ENCODE measurements around the gene NEK1. TPM values are rescaled to one million over a fixed set of nuclear protein-coding genes. Genes with fewer than 3 reads are reported as not detected.

The NEK1 gene
- total and polyA plus RNA-seq, 2 of the 8 experiments (the other 6 are each of a cell fraction or from before 2014, with no cell fraction given) = 3.9 to 11.7 TPM

DNA sequence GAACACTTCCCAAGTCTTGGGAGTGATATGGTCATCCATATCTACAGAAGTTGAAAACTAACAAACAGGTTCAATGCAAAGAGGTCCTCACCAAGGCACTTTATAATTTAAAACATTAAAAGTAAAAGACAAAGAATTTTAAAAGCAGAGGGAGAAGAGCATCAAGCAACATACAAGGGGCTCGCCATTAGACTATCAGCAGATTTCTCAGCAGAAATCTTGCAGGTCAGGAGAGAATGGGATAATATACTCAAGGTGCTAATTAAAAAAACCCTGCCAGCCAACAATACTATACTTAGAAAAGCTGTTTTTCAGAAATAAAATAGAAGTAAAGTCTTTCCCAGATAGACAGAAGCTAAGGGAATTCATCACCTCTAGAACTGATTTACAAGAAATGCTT, 121.2 kb downstream of the NEK1 start:
- H3K4me3 ChIP-seq (ENCODE audit: extremely low read depth in 1 of 4, insufficient read depth in 2 of 4, low read depth in 3 of 4, low read length in 4 of 4) = no peak overlapping the region
- H4K20me1 ChIP-seq (replicated peaks in 1 of 2; ENCODE audit: control insufficient read depth in 1 of 2, insufficient read depth in 2 of 2, low read length in 2 of 2) = no peaks in the 10 kb centered on the region
- H4K5ac ChIP-seq (ENCODE audit: insufficient read length, low read depth, low read length) = no peak overlapping the region
- no peak overlapping the region for H3K4me2 ChIP-seq (ENCODE audit: insufficient read depth in 1 of 2, low read depth in 2 of 2, low read length in 2 of 2)
- no peak overlapping the region for H2AFZ ChIP-seq (ENCODE audit: low read length)
- H3K9ac ChIP-seq (replicated peaks in 1 of 4; ENCODE audit: extremely low read depth in 1 of 4, low read depth in 3 of 4, low read length in 3 of 4) = no peak overlapping the region
- no peak overlapping the region for H2BK5ac ChIP-seq (ENCODE audit: low read depth, low read length)
- no peak overlapping the region for H3K23ac ChIP-seq (ENCODE audit: insufficient read length)
- no peaks in the 10 kb centered on the region for H3K27me3 ChIP-seq (replicated peaks in 1 of 4; ENCODE audit: control insufficient read depth in 3 of 4, extremely low read depth in 1 of 4, insufficient read depth in 3 of 4, low read length in 3 of 4)
- DNase-seq (ENCODE audit: low read depth in 1 of 2, low spot score in 2 of 2) (no peak), FAIRE-seq (no peak)
- no peak overlapping the region for H3K27ac ChIP-seq (ENCODE audit: low read depth, low read length)
- H2BK15ac ChIP-seq (ENCODE audit: low read length) = no peak overlapping the region
- H3K79me1 ChIP-seq (ENCODE audit: low read depth, low read length) = no peaks in the 10 kb centered on the region
- H3K79me2 ChIP-seq (ENCODE audit: control insufficient read depth in 1 of 2, insufficient read depth in 2 of 2, low read length in 2 of 2) = no peaks in the 10 kb centered on the region
- H3K4ac ChIP-seq (replicated peaks; ENCODE audit: insufficient read length, low read depth, low read length) = no peak overlapping the region
- no peaks in the 10 kb centered on the region for H3K23me2 ChIP-seq (ENCODE audit: low read depth, low read length)
- H3K18ac ChIP-seq (ENCODE audit: extremely low read depth, low read length) = no peak overlapping the region
- H2AK5ac ChIP-seq (ENCODE audit: low read depth, low read length) = no peak overlapping the region
- H2BK120ac ChIP-seq (replicated peaks; ENCODE audit: low read depth, low read length) = no peak overlapping the region
- no peaks in the 10 kb centered on the region for H3K36me3 ChIP-seq (ENCODE audit: control insufficient read depth in 2 of 4, insufficient read depth in 4 of 4, low read length in 3 of 4)
- no peak overlapping the region for H3K56ac ChIP-seq (replicated peaks; ENCODE audit: insufficient read length, low read depth, low read length)
- H3K4me1 ChIP-seq (replicated peaks in 1 of 4; ENCODE audit: control insufficient read depth in 3 of 4, insufficient read depth in 4 of 4, low read length in 3 of 4) = no peaks in the 10 kb centered on the region
- no peak overlapping the region for H2BK12ac ChIP-seq (ENCODE audit: low read depth, low read length)
- no peaks in the 10 kb centered on the region for H3K9me3 ChIP-seq (ENCODE audit: insufficient read depth in 2 of 2, low read depth in 1 of 2, low read length in 1 of 2)
- WGBS, 2 experiments (ENCODE audit: extremely low coverage in 1 of 2, insufficient coverage in 1 of 2, insufficient read length in 1 of 2, insufficient replicate concordance in 2 of 2, low coverage in 1 of 2, low lambda C conversion rate in 2 of 2, missing lambda C conversion rate in 1 of 2) = 83% methylated on average over 1 of the region's 1 CpG; no CpG with 5 or more reads in 1 of the 2 experiments
- TF ChIP-seq HDAC6 (IDR thresholded peaks at IDR 0.05; ENCODE audit: low read depth, low read length) (no peak), HDAC2 (IDR thresholded peaks at IDR 0.05; ENCODE audit: borderline replicate concordance in 1 of 2, low read depth in 2 of 2, low read length in 2 of 2) (no peak), POLR2AphosphoS5 (IDR thresholded peaks at IDR 0.05; ENCODE audit: low read depth, low read length) (no peak), CTCF (IDR thresholded peaks at IDR 0.05; ENCODE audit: control extremely low read depth in 1 of 3, insufficient read depth in 1 of 3, low read depth in 1 of 3, low read length in 3 of 3) (no peak), TCF12 (IDR thresholded peaks at IDR 0.05; ENCODE audit: low read depth, low read length) (no peak)
- H3K14ac ChIP-seq (ENCODE audit: insufficient read length) = no peak overlapping the region
- H4K91ac ChIP-seq (replicated peaks; ENCODE audit: insufficient read length, low read length) = no peak overlapping the region
- ChIA-PET POLR2A (ENCODE audit: partially characterized antibody) (no interaction called here), CTCF (ENCODE audit: partially characterized antibody) (interaction anchor here (0.6 to 2.0 kb wide), 6 partner anchors 9 to 568 kb away, joined by 3 to 8 read pairs (median 4); no protein-coding TSS in a partner anchor)
- H4K8ac ChIP-seq (ENCODE audit: extremely low read depth, insufficient read depth, low read length) = no peak overlapping the region
- no peak overlapping the region for H2BK20ac ChIP-seq (ENCODE audit: low read length)
